ENCODE data around the gene IPCEF1.

DNA sequence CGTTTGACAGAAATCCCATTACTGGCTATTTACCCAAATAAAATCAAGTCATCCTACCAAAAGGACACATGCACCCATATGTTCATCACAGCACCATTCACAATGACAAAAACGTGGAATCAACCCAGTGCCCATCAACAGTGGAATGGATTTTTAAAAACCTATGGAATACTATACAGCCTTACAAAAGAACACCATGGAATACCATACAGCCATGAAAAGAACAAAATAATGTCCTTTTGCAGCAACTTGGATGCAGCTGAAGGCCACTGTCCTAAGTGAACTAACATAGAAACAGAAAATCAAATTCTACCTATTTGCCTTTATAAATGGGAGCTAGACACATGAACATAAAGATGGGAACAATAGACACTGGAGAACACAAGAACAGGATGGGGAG lies 17.4 kb upstream of the IPCEF1 start:
- TF ChIP-seq, protein P1, sequence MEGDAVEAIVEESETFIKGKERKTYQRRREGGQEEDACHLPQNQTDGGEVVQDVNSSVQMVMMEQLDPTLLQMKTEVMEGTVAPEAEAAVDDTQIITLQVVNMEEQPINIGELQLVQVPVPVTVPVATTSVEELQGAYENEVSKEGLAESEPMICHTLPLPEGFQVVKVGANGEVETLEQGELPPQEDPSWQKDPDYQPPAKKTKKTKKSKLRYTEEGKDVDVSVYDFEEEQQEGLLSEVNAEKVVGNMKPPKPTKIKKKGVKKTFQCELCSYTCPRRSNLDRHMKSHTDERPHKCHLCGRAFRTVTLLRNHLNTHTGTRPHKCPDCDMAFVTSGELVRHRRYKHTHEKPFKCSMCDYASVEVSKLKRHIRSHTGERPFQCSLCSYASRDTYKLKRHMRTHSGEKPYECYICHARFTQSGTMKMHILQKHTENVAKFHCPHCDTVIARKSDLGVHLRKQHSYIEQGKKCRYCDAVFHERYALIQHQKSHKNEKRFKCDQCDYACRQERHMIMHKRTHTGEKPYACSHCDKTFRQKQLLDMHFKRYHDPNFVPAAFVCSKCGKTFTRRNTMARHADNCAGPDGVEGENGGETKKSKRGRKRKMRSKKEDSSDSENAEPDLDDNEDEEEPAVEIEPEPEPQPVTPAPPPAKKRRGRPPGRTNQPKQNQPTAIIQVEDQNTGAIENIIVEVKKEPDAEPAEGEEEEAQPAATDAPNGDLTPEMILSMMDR (conservative IDR thresholded peaks at IDR 0.05): no peak
- no peak for TF ChIP-seq EZH2 (IDR thresholded peaks at IDR 0.05; ENCODE audit: low read depth)
